Measurements from ENCODE around the gene ADIPOQ. TPM values are rescaled to one million over a fixed set of nuclear protein-coding genes. Genes with fewer than 3 reads are reported as not detected.
A peak's percentile ranks its signal among the peaks of the same experiment; 100 is the strongest.
"Not testable (repeated sequence)": the region's sequence is repeated elsewhere in the genome, so short reads cannot be mapped to it uniquely, and the experiment has no call there.

Gene ADIPOQ
- total RNA-seq, 8 experiments from 2014 or later = 0.15 to 0.28 TPM; not detected in 6

DNA sequence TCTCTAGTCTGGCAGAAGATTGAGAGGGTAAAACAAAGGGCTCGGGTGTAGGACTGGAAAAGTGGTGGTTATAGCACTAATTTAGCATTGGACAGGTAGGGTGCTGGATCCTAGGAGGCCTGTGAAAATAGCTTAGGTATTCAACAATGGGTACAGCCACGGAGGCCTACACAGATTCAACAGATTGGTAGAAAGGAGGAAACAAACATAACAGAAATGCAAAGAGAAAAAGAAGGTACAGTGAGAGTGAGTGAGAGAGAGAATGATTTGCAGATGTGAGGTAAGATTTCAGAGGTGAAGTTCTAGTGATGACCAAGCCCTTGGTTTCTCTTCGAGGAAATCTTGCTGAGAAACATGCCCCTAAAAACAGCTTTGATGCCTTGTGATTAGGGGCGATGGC is 37.9 kb downstream of the ADIPOQ start:
- Histone ChIP-seq H3K4me3 (no peak overlapping the region), H3K27ac (no peak overlapping the region), H3K4me1 (replicated peaks in 1 of 2) (no peaks in the 10 kb centered on the region)
- ATAC-seq (replicated peaks in 6 of 8) = no peak
- in situ Hi-C loops (cut with MboI; ENCODE audit: low pct_unique_long_range_greater_than_20kb in 2 of 9, low sequenced_read_pairs in 9 of 9, unreplicated experiment in 9 of 9) = no loop called here
- WGBS, 10 experiments = 40 to 100% (median 81%) methylated on average over 1 to 4 of the region's 4 CpGs; no CpG with 5 or more reads in 1 of the 10 experiments

DNA sequence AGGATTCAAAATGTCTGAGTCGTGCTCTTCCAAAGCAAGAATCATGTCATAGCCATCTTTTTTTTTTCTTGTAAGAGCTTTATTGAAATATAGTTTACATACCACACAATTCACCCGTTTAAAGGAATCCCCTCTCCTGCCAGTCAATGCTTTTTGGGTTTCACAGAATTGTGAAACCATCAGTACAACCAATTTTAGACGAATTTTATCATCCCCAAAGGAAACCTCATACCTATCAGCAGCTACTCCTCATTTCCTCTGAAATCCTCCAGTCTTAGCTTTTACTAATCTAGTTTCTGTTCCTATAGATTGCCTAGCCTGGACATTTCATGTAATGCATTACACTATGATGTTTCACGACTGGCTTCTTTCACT is 39.6 kb downstream of the ADIPOQ start:
- in situ Hi-C loops (cut with MboI; ENCODE audit: low pct_unique_long_range_greater_than_20kb in 2 of 9, low sequenced_read_pairs in 9 of 9, unreplicated experiment in 9 of 9) = no loop called here
- Histone ChIP-seq H3K4me1 (replicated peaks in 1 of 2) (peaks cover 11 to 12% of the 10 kb centered on the region in 2 donors), H3K27ac (no peak overlapping the region), H3K4me3 (no peak overlapping the region)
- 0 to 96% (median 70%) methylated on average over 2 to 4 of the region's 4 CpGs for WGBS, 10 experiments
- ATAC-seq (replicated peaks in 6 of 8) = peak in 1 of 8 experiments; percentile 48

DNA sequence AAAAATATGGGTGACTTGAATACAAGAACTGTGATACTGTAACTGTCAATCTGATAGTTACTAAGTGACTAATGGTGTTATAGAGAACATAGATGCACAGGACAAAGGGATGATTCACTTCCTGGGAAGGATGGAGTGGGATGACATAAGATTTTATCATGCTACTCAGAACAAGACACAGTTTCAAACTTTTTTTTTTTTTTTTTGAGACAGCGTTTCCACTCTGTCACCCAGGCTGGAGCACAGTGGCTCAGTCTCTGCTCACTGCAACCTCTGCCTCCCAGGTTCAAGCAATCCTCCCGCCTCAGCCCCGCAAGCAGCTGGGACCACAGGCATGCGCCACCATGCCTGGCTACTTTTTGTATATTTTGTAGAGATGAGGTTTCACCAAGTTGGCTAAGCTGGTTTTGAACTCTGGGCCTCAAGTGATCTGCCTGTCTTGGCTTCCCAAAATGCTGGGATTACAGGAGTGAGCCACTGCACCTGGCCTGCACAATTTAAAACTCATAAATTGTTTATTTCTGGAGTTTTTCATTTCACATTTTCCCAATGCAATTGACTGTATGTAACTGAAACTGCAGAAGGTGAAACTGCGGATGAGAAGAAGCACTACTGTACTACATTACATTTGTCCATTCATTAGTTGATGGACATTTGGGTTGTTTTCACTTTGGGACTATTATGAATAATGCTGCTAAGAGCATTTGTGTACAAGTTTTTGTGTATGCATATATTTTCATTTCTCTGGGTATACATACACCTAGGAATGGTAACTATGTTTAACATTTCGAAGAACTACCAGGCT is 40.6 kb downstream of the ADIPOQ start:
- H3K27ac ChIP-seq = no peak overlapping the region
- H3K4me3 ChIP-seq = no peak overlapping the region
- in situ Hi-C loops (cut with MboI; ENCODE audit: low pct_unique_long_range_greater_than_20kb in 2 of 9, low sequenced_read_pairs in 9 of 9, unreplicated experiment in 9 of 9) = no loop called here
- WGBS, 10 experiments = 47 to 100% (median 87%) methylated on average over 1 to 6 of the region's 6 CpGs
- ATAC-seq (replicated peaks in 6 of 8) = peak in 7 of 8 experiments; percentile 75 to 99 (median 97)
- peaks cover 14 to 16% of the 10 kb centered on the region in 2 donors for H3K4me1 ChIP-seq (replicated peaks in 1 of 2)

DNA sequence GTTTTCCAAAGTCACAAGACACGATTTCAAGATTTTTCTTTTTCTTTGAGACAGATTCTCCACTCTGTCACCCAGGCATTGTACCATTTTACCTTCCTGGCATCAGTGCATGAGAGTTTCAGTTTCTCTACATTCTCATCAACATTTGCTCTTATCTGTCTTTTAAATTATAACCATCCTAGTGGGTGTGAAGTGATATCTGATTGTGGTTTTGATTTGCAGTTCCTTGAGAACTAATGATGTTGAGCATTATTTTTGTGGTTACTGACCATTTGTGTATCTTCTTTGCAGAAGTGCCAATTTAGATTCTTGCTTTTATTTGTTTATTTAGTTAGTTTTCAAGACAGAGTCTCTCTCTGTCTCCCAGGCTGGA is 41.2 kb downstream of the ADIPOQ start:
- ATAC-seq (replicated peaks in 6 of 8) = no peak
- Histone ChIP-seq H3K4me3 (no peak overlapping the region), H3K4me1 (replicated peaks in 1 of 2) (peaks cover 14 to 19% of the 10 kb centered on the region in 2 donors), H3K27ac (no peak overlapping the region)
- in situ Hi-C loops (cut with MboI; ENCODE audit: low pct_unique_long_range_greater_than_20kb in 2 of 9, low sequenced_read_pairs in 9 of 9, unreplicated experiment in 9 of 9) = no loop called here
- 67 to 100% (median 94%) methylated on average over 1 of the region's 1 CpG; no CpG with 5 or more reads in 2 of the 10 experiments for WGBS, 10 experiments

DNA sequence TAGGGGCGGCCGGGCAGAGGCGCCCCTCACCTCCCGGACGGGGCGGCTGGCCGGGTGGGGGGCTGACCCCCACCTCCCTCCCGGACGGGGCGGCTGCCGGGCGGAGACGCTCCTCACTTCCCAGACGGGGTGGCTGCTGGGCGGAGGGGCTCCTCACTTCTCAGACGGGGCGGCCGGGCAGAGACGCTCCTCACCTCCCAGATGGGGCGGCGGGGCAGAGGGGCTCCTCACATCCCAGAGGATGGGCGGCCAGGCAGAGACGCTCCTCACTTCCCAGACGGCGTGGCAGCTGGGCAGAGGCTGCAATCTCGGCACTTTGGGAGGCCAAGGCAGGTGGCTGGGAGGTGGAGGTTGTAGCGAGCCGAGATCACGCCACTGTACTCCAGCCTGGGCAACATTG is 42.4 kb downstream of the ADIPOQ start:
- ATAC-seq (replicated peaks in 6 of 8); in situ Hi-C loops (cut with MboI; ENCODE audit: low pct_unique_long_range_greater_than_20kb in 2 of 9, low sequenced_read_pairs in 9 of 9, unreplicated experiment in 9 of 9); H3K4me3 ChIP-seq; H3K27ac ChIP-seq: not testable (repeated sequence)
- no CpG with 5 or more reads among the region's 29 CpGs for WGBS, 10 experiments
- peaks cover 14 to 19% of the 10 kb centered on the region in 2 donors for H3K4me1 ChIP-seq (replicated peaks in 1 of 2)

DNA sequence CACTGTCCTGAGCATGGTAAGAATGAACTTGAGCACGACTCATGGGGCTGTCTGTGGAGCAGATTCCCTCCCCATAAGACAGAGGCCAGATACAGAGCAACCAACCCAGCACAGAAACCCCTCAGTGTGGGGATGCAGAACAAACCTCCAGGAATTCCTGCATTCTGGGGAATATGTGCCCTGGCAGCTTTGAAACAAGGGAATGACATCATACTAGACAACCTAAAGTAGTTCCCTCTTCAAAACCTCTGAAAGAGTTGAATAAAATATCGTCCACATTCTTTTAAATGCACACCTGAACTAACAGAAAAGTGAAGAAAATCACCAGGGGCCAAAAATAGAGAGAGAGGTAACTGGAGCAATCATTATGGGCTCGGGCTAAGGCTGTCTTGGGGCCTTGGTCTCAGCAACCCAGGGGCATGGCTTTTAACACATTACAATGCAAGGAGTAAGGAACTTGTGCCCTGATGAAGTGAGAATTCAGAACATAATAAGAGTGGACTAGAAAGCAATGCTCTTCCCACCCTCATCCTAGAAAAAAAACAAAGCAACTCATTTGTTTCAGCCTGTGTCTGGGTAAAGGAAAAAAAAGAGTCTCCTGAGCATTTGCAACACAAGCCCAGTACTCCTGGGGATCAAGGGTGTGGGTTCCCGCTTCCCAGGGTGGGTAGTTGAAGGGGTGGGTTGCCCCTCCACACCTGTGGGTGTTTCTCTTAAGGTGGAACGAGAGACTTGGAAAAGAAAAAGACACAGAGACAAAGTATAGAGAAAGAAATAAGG is 43.9 kb downstream of the ADIPOQ start:
- WGBS, 10 experiments = 28 to 90% (median 76%) methylated on average over 2 to 3 of the region's 5 CpGs; no CpG with 5 or more reads in 4 of the 10 experiments
- ATAC-seq (replicated peaks in 6 of 8) = peak in 3 of 8 experiments; percentile 22 to 57 (median 47)
- Histone ChIP-seq H3K4me1 (replicated peaks in 1 of 2) (peaks cover 14 to 19% of the 10 kb centered on the region in 2 donors), H3K4me3 (no peak overlapping the region), H3K27ac (no peak overlapping the region)
- in situ Hi-C loops (cut with MboI; ENCODE audit: low pct_unique_long_range_greater_than_20kb in 2 of 9, low sequenced_read_pairs in 9 of 9, unreplicated experiment in 9 of 9) = no loop called here

DNA sequence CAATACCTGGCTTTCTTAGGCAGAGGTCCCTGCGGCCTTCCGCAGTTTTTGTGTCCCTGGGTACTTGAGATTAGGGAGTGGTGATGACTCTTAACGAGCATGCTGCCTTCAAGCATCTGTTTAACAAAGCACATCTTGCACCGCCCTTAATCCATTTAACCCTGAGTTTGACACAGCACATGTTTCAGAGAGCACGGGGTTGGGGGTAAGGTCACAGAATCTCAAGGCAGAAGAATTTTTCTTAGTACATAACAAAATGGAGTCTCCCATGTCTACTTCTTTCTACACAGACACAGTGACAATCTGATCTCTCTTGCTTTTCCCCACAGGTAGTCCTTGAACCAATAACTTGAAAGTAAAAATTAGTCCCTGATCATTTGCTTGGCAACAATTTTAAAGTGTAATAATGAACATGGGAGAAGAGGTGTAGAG is 45.0 kb downstream of the ADIPOQ start:
- H3K27ac ChIP-seq; in situ Hi-C loops (cut with MboI; ENCODE audit: low pct_unique_long_range_greater_than_20kb in 2 of 9, low sequenced_read_pairs in 9 of 9, unreplicated experiment in 9 of 9); ATAC-seq (replicated peaks in 6 of 8); H3K4me3 ChIP-seq: not testable (repeated sequence)
- peaks cover 14 to 19% of the 10 kb centered on the region in 2 donors for H3K4me1 ChIP-seq (replicated peaks in 1 of 2)
- WGBS, 10 experiments = no CpG with 5 or more reads among the region's 5 CpGs

DNA sequence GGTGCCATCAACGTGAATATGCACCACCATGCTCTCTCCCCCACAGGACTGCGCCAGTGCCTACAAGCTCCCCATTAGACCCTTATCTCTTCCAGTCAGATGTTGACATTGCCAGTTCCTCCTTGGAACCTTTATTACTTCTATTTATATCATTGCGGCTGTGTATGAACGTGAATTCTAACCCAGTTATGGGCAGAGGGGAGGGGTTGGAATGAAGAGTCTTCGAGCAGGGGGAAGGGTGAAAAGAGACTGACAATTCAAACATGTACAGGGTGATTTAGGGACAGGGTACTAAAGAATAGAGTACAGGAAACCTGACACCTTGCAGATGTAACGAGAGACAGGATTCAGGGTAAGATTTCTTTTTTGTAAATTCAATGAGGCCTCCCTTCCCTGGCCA is 46.1 kb downstream of the ADIPOQ start:
- H3K4me3 ChIP-seq = no peak overlapping the region
- peaks cover 14 to 20% of the 10 kb centered on the region in 2 donors for H3K4me1 ChIP-seq (replicated peaks in 1 of 2)
- in situ Hi-C loops (cut with MboI; ENCODE audit: low pct_unique_long_range_greater_than_20kb in 2 of 9, low sequenced_read_pairs in 9 of 9, unreplicated experiment in 9 of 9) = no loop called here
- 0 to 77% (median 43%) methylated on average over 1 to 6 of the region's 6 CpGs for WGBS, 10 experiments
- peak in 1 of 8 experiments; percentile 87 for ATAC-seq (replicated peaks in 6 of 8)
- H3K27ac ChIP-seq = no peak overlapping the region

DNA sequence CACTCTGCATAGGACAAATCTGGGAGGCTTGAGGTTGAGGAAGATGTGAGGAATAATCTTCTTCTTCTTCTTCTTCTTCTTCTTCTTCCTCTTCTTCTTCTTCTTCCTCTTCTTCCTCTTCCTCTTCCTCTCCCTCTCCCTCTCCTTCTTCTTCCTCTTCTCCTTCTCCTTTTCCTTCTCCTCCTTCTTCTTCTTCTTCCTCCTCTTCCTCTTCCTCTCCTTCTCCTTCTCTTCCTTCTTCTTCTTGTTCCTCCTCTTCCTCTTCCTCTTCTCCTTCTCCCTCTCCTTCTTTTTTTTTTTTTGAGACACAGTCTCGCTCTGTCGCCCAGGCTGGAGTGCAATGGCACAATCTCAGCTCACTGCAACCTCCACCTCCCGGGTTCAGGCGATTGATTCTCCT is 47.2 kb downstream of the ADIPOQ start:
- H3K27ac ChIP-seq; in situ Hi-C loops (cut with MboI; ENCODE audit: low pct_unique_long_range_greater_than_20kb in 2 of 9, low sequenced_read_pairs in 9 of 9, unreplicated experiment in 9 of 9); H3K4me3 ChIP-seq; ATAC-seq (replicated peaks in 6 of 8): not testable (repeated sequence)
- H3K4me1 ChIP-seq (replicated peaks in 1 of 2) = peaks cover 18 to 29% of the 10 kb centered on the region in 2 donors
- 31 to 100% (median 91%) methylated on average over 1 to 4 of the region's 4 CpGs; no CpG with 5 or more reads in 1 of the 10 experiments for WGBS, 10 experiments

DNA sequence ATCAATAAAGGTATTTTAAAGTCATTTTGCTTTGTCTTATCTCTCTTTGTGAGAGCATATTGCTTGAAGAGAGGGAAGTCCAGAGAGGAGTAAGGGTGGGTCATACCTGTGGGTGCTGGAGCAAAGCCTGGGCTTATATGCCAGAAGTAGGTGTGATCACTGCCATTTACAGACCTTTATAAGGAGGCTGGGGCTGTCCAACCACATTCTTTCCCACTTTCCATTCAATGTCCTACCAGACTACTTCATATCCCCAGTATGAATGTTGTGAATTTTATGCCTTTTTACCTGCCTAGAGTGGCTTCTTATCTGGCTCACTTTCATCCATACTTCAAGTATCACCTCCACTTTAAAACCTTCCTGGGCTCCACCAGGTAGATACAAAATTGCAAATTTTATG is 48.4 kb downstream of the ADIPOQ start:
- H3K4me1 ChIP-seq (replicated peaks in 1 of 2) = peaks cover 18 to 29% of the 10 kb centered on the region in 2 donors
- ATAC-seq (replicated peaks in 6 of 8) = no peak
- no peak overlapping the region for H3K4me3 ChIP-seq
- in situ Hi-C loops (cut with MboI; ENCODE audit: low pct_unique_long_range_greater_than_20kb in 2 of 9, low sequenced_read_pairs in 9 of 9, unreplicated experiment in 9 of 9) = no loop called here
- no peak overlapping the region for H3K27ac ChIP-seq

DNA sequence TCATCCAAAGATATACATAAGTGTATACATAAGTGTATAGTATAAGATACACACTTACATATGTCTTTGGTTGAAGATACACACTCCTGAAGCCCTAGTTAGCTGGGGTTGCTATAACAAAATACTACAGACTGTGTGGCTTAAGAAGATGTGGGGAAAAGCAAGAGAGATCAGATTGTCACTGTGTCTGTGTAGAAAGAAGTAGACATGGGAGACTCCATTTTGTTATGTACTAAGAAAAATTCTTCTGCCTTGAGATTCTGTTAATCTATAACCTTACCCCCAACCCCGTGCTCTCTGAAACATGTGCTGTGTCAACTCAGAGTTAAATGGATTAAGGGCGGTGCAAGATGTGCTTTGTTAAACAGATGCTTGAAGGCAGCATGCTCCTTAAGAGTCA is 50.6 kb downstream of the ADIPOQ start:
- ATAC-seq (replicated peaks in 6 of 8); in situ Hi-C loops (cut with MboI; ENCODE audit: low pct_unique_long_range_greater_than_20kb in 2 of 9, low sequenced_read_pairs in 9 of 9, unreplicated experiment in 9 of 9); H3K27ac ChIP-seq; H3K4me3 ChIP-seq: not testable (repeated sequence)
- H3K4me1 ChIP-seq (replicated peaks in 1 of 2) = peaks cover 12 to 26% of the 10 kb centered on the region in 2 donors
- WGBS, 10 experiments = no CpG with 5 or more reads among the region's 2 CpGs

DNA sequence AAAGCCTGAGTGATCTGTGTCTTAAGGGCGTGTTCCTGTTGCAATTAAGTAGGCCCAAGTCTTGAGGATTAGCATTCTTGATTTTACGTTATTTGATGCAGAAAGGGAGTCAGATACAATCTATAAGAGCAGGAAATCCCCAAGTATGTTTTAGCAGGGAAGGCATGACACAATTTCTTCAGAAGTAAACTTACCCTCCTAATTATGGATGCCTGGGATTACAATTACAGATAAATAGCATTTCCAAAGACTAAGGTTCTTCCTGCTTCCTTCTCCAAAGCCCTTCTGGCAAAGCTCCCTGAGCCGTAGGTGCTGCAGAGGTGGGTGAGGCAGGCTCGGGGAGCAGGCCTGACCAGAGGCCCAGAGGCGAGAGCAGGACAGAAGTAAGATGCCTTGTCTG is 52.9 kb downstream of the ADIPOQ start:
- H3K4me1 ChIP-seq (replicated peaks in 1 of 2) = peaks cover 12 to 22% of the 10 kb centered on the region in 2 donors
- peak in 2 of 8 experiments; percentile 43 to 75 for ATAC-seq (replicated peaks in 6 of 8)
- H3K27ac ChIP-seq = no peak overlapping the region
- WGBS, 10 experiments = 47 to 100% (median 77%) methylated on average over 1 to 5 of the region's 5 CpGs; no CpG with 5 or more reads in 3 of the 10 experiments
- H3K4me3 ChIP-seq = no peak overlapping the region
- in situ Hi-C loops (cut with MboI; ENCODE audit: low pct_unique_long_range_greater_than_20kb in 2 of 9, low sequenced_read_pairs in 9 of 9, unreplicated experiment in 9 of 9) = no loop called here

DNA sequence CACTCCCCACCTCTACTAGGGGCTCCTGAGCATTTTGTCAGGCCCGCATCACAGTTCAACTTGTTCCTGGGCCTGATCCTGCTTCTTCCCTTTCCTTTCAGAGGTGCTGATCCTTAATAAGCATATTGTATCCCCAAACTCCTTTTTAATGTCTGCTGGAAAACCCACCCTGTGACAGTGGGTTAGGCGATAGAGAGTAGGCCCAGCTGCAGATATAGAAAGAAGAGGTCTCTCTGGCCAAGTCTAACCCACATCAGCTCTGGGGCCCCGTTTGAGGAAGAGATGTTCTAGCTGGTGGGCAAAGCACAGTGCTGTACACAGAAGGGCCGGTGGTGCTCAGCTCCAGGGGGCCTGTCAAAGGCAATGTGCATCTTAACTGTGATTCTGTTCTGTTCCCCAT is 53.5 kb downstream of the ADIPOQ start:
- Histone ChIP-seq H3K4me3 (no peak overlapping the region), H3K27ac (no peak overlapping the region), H3K4me1 (replicated peaks in 1 of 2) (peaks cover 12 to 22% of the 10 kb centered on the region in 2 donors)
- in situ Hi-C loops (cut with MboI; ENCODE audit: low pct_unique_long_range_greater_than_20kb in 2 of 9, low sequenced_read_pairs in 9 of 9, unreplicated experiment in 9 of 9) = no loop called here
- WGBS, 10 experiments = 33 to 100% (median 54%) methylated on average over 1 to 3 of the region's 4 CpGs; no CpG with 5 or more reads in 3 of the 10 experiments
- ATAC-seq (replicated peaks in 6 of 8) = no peak
